Hepatocyte (in vitro differentiated cells): ENCODE results near the gene MRI1.

ENCODE experiments used
- EZH2 ChIP-seq: fragments of 200-600 bp; sonication (generic); IDR thresholded peaks from 2 replicates; pipeline ENCODE4 v1.6.1; 2016; ENCODE audit warnings: antibody characterized with exemption, mild to moderate bottlenecking, borderline replicate concordance
- EZH2phosphoT487 ChIP-seq: fragments of 200-600 bp; sonication (generic); IDR thresholded peaks from one replicate; pipeline ENCODE4 v1.6.1; 2018; ENCODE audit warnings: antibody characterized with exemption, mild to moderate bottlenecking, low read depth, moderate library complexity; ENCODE audit not compliant: unreplicated experiment, severe bottlenecking
- TF ChIP-seq, protein P1 (sequence below): fragments of 200-600 bp; sonication (generic); IDR thresholded peaks from 2 replicates; pipeline ENCODE4 v1.5.1; 2016; ENCODE audit warnings: antibody characterized with exemption, mild to moderate bottlenecking; ENCODE audit not compliant: poor library complexity

DNA sequence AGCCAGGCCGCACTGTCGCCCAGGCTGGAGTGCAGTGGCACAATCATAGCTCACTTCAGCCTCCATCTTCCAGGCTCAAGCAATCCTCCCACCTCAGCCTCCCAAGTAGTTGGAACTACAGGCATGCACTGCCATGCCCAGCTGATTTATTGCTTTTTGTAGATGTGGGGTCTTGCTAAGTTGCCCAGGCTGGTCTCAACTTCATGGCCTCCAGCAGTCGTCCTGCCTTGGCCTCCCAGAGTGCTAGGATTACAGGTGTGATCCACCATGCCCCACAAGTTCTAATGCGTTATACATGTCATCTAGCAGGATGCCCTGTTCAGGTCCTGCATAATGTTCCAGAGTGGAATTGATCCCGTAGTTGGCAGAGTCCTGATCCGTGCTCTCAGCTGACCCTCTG is 14.5 kb downstream of the MRI1 start:
- TF ChIP-seq, protein P1, sequence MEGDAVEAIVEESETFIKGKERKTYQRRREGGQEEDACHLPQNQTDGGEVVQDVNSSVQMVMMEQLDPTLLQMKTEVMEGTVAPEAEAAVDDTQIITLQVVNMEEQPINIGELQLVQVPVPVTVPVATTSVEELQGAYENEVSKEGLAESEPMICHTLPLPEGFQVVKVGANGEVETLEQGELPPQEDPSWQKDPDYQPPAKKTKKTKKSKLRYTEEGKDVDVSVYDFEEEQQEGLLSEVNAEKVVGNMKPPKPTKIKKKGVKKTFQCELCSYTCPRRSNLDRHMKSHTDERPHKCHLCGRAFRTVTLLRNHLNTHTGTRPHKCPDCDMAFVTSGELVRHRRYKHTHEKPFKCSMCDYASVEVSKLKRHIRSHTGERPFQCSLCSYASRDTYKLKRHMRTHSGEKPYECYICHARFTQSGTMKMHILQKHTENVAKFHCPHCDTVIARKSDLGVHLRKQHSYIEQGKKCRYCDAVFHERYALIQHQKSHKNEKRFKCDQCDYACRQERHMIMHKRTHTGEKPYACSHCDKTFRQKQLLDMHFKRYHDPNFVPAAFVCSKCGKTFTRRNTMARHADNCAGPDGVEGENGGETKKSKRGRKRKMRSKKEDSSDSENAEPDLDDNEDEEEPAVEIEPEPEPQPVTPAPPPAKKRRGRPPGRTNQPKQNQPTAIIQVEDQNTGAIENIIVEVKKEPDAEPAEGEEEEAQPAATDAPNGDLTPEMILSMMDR, result no peak
- TF ChIP-seq EZH2 (no peak), EZH2phosphoT487 (no peak)
